HL-60 (cell line): ENCODE results near the gene GLYR1.

Experiments
- DNase-seq, 2 experiments: peaks; one replicate each; pipeline ENCODE4 v3.0.0-alpha.2; 2010 to 2020; ENCODE audit warnings: low read depth in 1 of 2, low spot score in 1 of 2
- H3K27ac ChIP-seq: fragments of 250-450 bp; sonication (Bioruptor Pico); replicated peaks from 2 replicates; pipeline ENCODE4 v1.5.1; 2020; ENCODE audit warnings: mild to moderate bottlenecking, moderate library complexity
- H3K27me3 ChIP-seq: fragments of 250-450 bp; sonication (Bioruptor Pico); 2 replicates; pipeline ENCODE4 v1.5.1; 2021; ENCODE audit warnings: mild to moderate bottlenecking, moderate library complexity; ENCODE audit not compliant: insufficient read depth, poor library complexity, severe bottlenecking
- H3K4me3 ChIP-seq: replicated peaks from 2 replicates; pipeline ENCODE4 v1.5.1; 2011; ENCODE audit warnings: mild to moderate bottlenecking, control low read depth, low read length; ENCODE audit not compliant: insufficient read depth
- CTCF ChIP-seq: IDR thresholded peaks from one replicate; pipeline ENCODE4 v1.5.1; 2011; ENCODE audit warnings: low read length, control low read depth, inconsistent platforms; ENCODE audit not compliant: insufficient read depth
- GABPA ChIP-seq: IDR thresholded peaks from 2 replicates; pipeline ENCODE4 v1.6.1; 2012; ENCODE audit warnings: low read depth
- POLR2AphosphoS5 ChIP-seq: IDR thresholded peaks from 2 replicates; pipeline ENCODE4 v1.6.1; 2012; ENCODE audit warnings: low read depth
- REST ChIP-seq: IDR thresholded peaks from 2 replicates; pipeline ENCODE4 v1.6.1; 2012; ENCODE audit warnings: low read depth; ENCODE audit not compliant: insufficient replicate concordance
- SPI1 ChIP-seq: IDR thresholded peaks from 2 replicates; pipeline ENCODE4 v1.6.1; 2012; ENCODE audit warnings: low read depth, mild to moderate bottlenecking, borderline replicate concordance

GLYR1 gene

GRCh38 chr16:4884209-4884608 lies 37.1 kb upstream of the GLYR1 start:
- Histone ChIP-seq H3K27ac (no peak overlapping the region), H3K4me3 (no peak overlapping the region), H3K27me3 (no peaks in the 10 kb centered on the region)
- DNase-seq = no peak
- TF ChIP-seq SPI1 = no peak
- TF ChIP-seq POLR2AphosphoS5 = no peak
- TF ChIP-seq CTCF = no peak
- no peak for TF ChIP-seq REST
- TF ChIP-seq GABPA = no peak

GRCh38 chr16:4883501-4883900 lies 36.4 kb upstream of the GLYR1 start:
- no peak for DNase-seq
- no peak overlapping the region for H3K27ac ChIP-seq
- no peaks in the 10 kb centered on the region for H3K27me3 ChIP-seq
- H3K4me3 ChIP-seq = no peak overlapping the region
- TF ChIP-seq GABPA (no peak), SPI1 (no peak), REST (no peak), CTCF (no peak), POLR2AphosphoS5 (no peak)

- Histone ChIP-seq H3K27ac (no peak overlapping the region), H3K27me3 (no peaks in the 10 kb centered on the region), H3K4me3 (no peak overlapping the region)
- no peak for DNase-seq
- TF ChIP-seq CTCF (no peak), GABPA (no peak), REST (no peak), SPI1 (no peak), POLR2AphosphoS5 (no peak)
Measured at GRCh38 chr16:4882633-4883285, 35.7 kb upstream of the GLYR1 start.
